ENCODE measurements around the gene COPG1. TPM values are rescaled to one million over a fixed set of nuclear protein-coding genes. Genes with fewer than 3 reads are reported as not detected.

The COPG1 gene
- total RNA-seq, 4 donors from 2014 or later = 55.6 to 89.1 (median 70.4) TPM

- Histone ChIP-seq H3K36me3 (no peaks in the 10 kb centered on the region), H3K4me3 (no peak overlapping the region), H3K9me3 (no peaks in the 10 kb centered on the region), H3K27me3 (no peaks in the 10 kb centered on the region), H3K27ac (replicated peaks in 1 of 4) (no peak overlapping the region), H3K4me1 (peaks cover 11 to 20% (median 15%) of the 10 kb centered on the region in 4 donors)
- no peak for TF ChIP-seq CTCF (IDR thresholded peaks at IDR 0.05)
- TF ChIP-seq POLR2A (IDR thresholded peaks at IDR 0.05; ENCODE audit: low read depth) = no peak
- TF ChIP-seq POLR2AphosphoS5 (IDR thresholded peaks at IDR 0.05) = no peak
- no peak for TF ChIP-seq EP300 (IDR thresholded peaks at IDR 0.05)
- no peak for DNase-seq (ENCODE audit: extremely low spot score)
- intact Hi-C loops (cut with DNase I) = no loop called here
- WGBS = 86% methylated on average over 3 of the region's 3 CpGs
Measured at GRCh38 chr3:129311054-129311902, 61.9 kb downstream of the COPG1 start.

GRCh38 chr3:129312021-129312639 lies 62.7 kb downstream of the COPG1 start:
- TF ChIP-seq EP300 (IDR thresholded peaks at IDR 0.05) (no peak), POLR2A (IDR thresholded peaks at IDR 0.05; ENCODE audit: low read depth) (no peak)
- 83% methylated on average over 2 of the region's 2 CpGs for WGBS

GRCh38 chr3:129312671-129313414 lies 63.4 kb downstream of the COPG1 start:
- H3K36me3 ChIP-seq = no peaks in the 10 kb centered on the region
- H3K4me3 ChIP-seq = no peak overlapping the region
- peaks cover 17 to 32% (median 27%) of the 10 kb centered on the region in 4 donors for H3K4me1 ChIP-seq
- no peaks in the 10 kb centered on the region for H3K27me3 ChIP-seq
- no peak for DNase-seq (ENCODE audit: extremely low spot score)
- no peak for TF ChIP-seq POLR2AphosphoS5 (IDR thresholded peaks at IDR 0.05)
- no peak for TF ChIP-seq CTCF (IDR thresholded peaks at IDR 0.05)
- no peak for TF ChIP-seq POLR2A (IDR thresholded peaks at IDR 0.05; ENCODE audit: low read depth)
- no peak for TF ChIP-seq EP300 (IDR thresholded peaks at IDR 0.05)
- intact Hi-C loops (cut with DNase I) = no loop called here
- no peaks in the 10 kb centered on the region for H3K9me3 ChIP-seq
- H3K27ac ChIP-seq (replicated peaks in 1 of 4) = peak overlapping the region in 3 of 4 donors; percentile 92 to 94 (median 92)

More at GRCh38 chr3:129312021-129312639, 62.7 kb downstream of the COPG1 start:
- H3K27me3 ChIP-seq = no peaks in the 10 kb centered on the region
- no peak for DNase-seq (ENCODE audit: extremely low spot score)
- no peaks in the 10 kb centered on the region for H3K9me3 ChIP-seq
- intact Hi-C loops (cut with DNase I) = no loop called here
- H3K27ac ChIP-seq (replicated peaks in 1 of 4) = no peak overlapping the region
- H3K4me1 ChIP-seq = peaks cover 16 to 25% (median 21%) of the 10 kb centered on the region in 4 donors
- no peak overlapping the region for H3K4me3 ChIP-seq
- no peaks in the 10 kb centered on the region for H3K36me3 ChIP-seq

GRCh38 chr3:129313415-129313664 lies 63.9 kb downstream of the COPG1 start:
- no peaks in the 10 kb centered on the region for H3K36me3 ChIP-seq
- H3K27me3 ChIP-seq = no peaks in the 10 kb centered on the region
- DNase-seq (ENCODE audit: extremely low spot score) = no peak
- intact Hi-C loops (cut with DNase I) = no loop called here
- no peaks in the 10 kb centered on the region for H3K9me3 ChIP-seq
- H3K4me3 ChIP-seq = no peak overlapping the region
- TF ChIP-seq CTCF (IDR thresholded peaks at IDR 0.05) (no peak), EP300 (IDR thresholded peaks at IDR 0.05) (no peak), POLR2A (IDR thresholded peaks at IDR 0.05; ENCODE audit: low read depth) (no peak), POLR2AphosphoS5 (IDR thresholded peaks at IDR 0.05) (no peak)
- peak overlapping the region in 3 of 4 donors; percentile 92 to 94 (median 92) for H3K27ac ChIP-seq (replicated peaks in 1 of 4)
- peaks cover 17 to 34% (median 28%) of the 10 kb centered on the region in 4 donors for H3K4me1 ChIP-seq
